GM23338 (cell line): ENCODE results near the gene TOX2. TPM values are rescaled to one million over a fixed set of nuclear protein-coding genes. Genes with fewer than 3 reads are reported as not detected.

Source experiments
- ATAC-seq: fragments of 200-7000 bp; cut with Tn5 transposase; 3 replicates; pipeline ENCODE4 v1.9.1; 2020
- DNase-seq: peaks from one replicate; pipeline ENCODE4 v3.0.0-alpha.2; 2015; ENCODE audit warnings: low spot score
- H2AFZ ChIP-seq: fragments of 200-600 bp; sonication (generic); 2 replicates; pipeline ENCODE4 v1.8.0; 2016; ENCODE audit warnings: antibody characterized with exemption, mild to moderate bottlenecking, moderate library complexity
- H3F3A ChIP-seq: fragments of 200-600 bp; sonication (generic); replicated peaks from 2 replicates; pipeline ENCODE4 v1.8.0; 2017; ENCODE audit warnings: antibody characterized with exemption, mixed run types, low read depth
- H3K27ac ChIP-seq: fragments of 200-600 bp; sonication (generic); 2 replicates; pipeline ENCODE4 v1.6.1; 2016; ENCODE audit warnings: low read depth
- H3K27me3 ChIP-seq: fragments of 200-600 bp; sonication (generic); 2 replicates; pipeline ENCODE4 v1.8.0; 2016; ENCODE audit warnings: mild to moderate bottlenecking, mixed run types, moderate library complexity; ENCODE audit not compliant: insufficient read depth
- H3K36me3 ChIP-seq: fragments of 200-600 bp; sonication (generic); 2 replicates; pipeline ENCODE4 v1.8.0; 2016; ENCODE audit warnings: mild to moderate bottlenecking; ENCODE audit not compliant: insufficient read depth
- H3K4me1 ChIP-seq: fragments of 200-600 bp; sonication (generic); 2 replicates; pipeline ENCODE4 v1.8.0; 2016; ENCODE audit warnings: mild to moderate bottlenecking, moderate library complexity; ENCODE audit not compliant: insufficient read depth
- H3K4me2 ChIP-seq: fragments of 200-600 bp; sonication (generic); 2 replicates; pipeline ENCODE4 v1.7.1; 2017; ENCODE audit warnings: mixed run types
- H3K4me3 ChIP-seq: fragments of 200-600 bp; sonication (generic); 2 replicates; pipeline ENCODE4 v1.6.1; 2016; ENCODE audit warnings: mixed run types
- H3K79me2 ChIP-seq: fragments of 200-600 bp; sonication (generic); replicated peaks from 2 replicates; pipeline ENCODE4 v1.8.0; 2017; ENCODE audit warnings: mild to moderate bottlenecking; ENCODE audit not compliant: insufficient read depth
- H3K9me2 ChIP-seq: fragments of 200-600 bp; sonication (generic); 2 replicates; pipeline ENCODE4 v1.8.0; 2017; ENCODE audit not compliant: insufficient read depth
- H4K20me1 ChIP-seq: fragments of 200-600 bp; sonication (generic); replicated peaks from 2 replicates; pipeline ENCODE4 v1.8.0; 2017; ENCODE audit warnings: mild to moderate bottlenecking; ENCODE audit not compliant: insufficient read depth
- H3K27ac Mint-ChIP-seq: 2 replicates; pipeline ENCODE4 v1.8.0; 2020; ENCODE audit warnings: inconsistent platforms, mild to moderate bottlenecking, moderate library complexity, mixed read lengths
- H3K27me3 Mint-ChIP-seq: 3 replicates; pipeline ENCODE4 v1.8.0; 2022; ENCODE audit warnings: low read depth, mild to moderate bottlenecking, moderate library complexity, mixed read lengths, inconsistent platforms; ENCODE audit not compliant: insufficient read depth, poor library complexity
- H3K36me3 Mint-ChIP-seq: 3 replicates; pipeline ENCODE4 v1.8.0; 2021; ENCODE audit warnings: low read depth, mild to moderate bottlenecking, inconsistent platforms, moderate library complexity, mixed read lengths
- H3K4me1 Mint-ChIP-seq: 3 replicates; pipeline ENCODE4 v1.8.0; 2020; ENCODE audit warnings: mild to moderate bottlenecking, inconsistent platforms, mixed read lengths
- H3K4me3 Mint-ChIP-seq: 3 replicates; pipeline ENCODE4 v1.8.0; 2021; ENCODE audit warnings: moderate library complexity, mild to moderate bottlenecking, inconsistent platforms, mixed read lengths
- H3K9me3 Mint-ChIP-seq: 3 replicates; pipeline ENCODE4 v1.8.0; 2020; ENCODE audit warnings: moderate library complexity, mild to moderate bottlenecking, inconsistent platforms, mixed read lengths
- EZH2 ChIP-seq: fragments of 200-600 bp; sonication (generic); IDR thresholded peaks from one replicate; pipeline ENCODE4 v1.8.0; 2017; ENCODE audit warnings: antibody characterized with exemption, mild to moderate bottlenecking, low read depth; ENCODE audit not compliant: unreplicated experiment
- ZNF114 ChIP-seq: fragments of 250-450 bp; sonication (Bioruptor Pico); IDR thresholded peaks from 2 replicates; pipeline ENCODE4 v1.5.0; 2020; ENCODE audit warnings: mild to moderate bottlenecking, moderate library complexity
- ZNF462 ChIP-seq: fragments of 250-450 bp; sonication (Bioruptor Pico); IDR thresholded peaks from 2 replicates; pipeline ENCODE4 v1.5.0; 2020; ENCODE audit warnings: mild to moderate bottlenecking, moderate library complexity
- polyA plus RNA-seq: library from polyadenylated mRNA; unstranded; fragments of >200 nt; fragmentation: Nextera tagmentation; extraction: Ambion mirVana; gene quantifications from 2 replicates; pipeline ENCODE4 v1.2.1, GENCODE V29; 2016
- total RNA-seq: library from RNA; depleted of rRNA; stranded (reverse); fragments of >200 nt; shearing (Covaris generic); gene quantifications from 2 replicates; pipeline ENCODE4 v1.2.3, GENCODE V29; 2014

The TOX2 gene
- total and polyA plus RNA-seq, 2 experiments from 2014 or later = 1.4 to 1.5 TPM

DNA sequence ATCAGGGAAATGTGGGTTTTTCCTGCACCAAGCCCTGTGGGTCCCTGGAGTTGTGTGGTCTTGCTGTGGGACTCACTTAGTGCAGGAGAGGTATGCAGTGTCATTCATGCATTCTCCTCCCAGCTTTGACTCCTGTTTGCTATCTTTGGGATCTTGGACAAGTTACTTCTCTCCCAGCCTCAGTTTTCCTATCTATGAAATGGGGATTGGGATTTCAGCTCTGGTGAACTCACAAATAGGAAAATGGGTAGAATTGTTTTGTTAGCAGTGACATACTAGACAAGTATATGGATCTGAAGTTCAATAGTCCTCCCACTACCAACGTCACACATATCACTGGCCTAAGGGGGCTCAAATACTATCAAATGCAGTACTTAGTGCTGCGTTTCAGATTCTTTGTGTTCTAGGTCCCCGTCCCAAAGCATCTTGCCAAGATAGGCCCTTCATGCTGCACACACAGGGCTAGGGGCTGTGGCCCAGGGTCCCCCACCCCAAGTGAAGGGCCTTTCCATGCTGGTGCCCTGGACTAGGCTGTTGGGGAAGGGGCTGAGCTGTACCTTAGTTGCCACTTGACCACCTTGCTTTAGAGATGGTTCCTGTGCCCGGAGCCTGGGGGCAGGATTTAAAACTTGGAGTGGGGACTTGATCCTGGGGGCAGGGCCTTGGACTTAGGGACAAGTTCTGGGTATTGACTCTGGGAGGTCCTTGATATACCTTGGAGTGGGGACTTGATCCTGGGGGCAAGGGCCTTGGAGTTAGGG is 98.0 kb downstream of the TOX2 start:
- no peaks in the 10 kb centered on the region for H3K27me3 ChIP-seq
- no peak for TF ChIP-seq ZNF462 (CRISPR knock-in tag)
- no peak for TF ChIP-seq ZNF114 (CRISPR knock-in tag)
- no peak for TF ChIP-seq EZH2
- no peak overlapping the region for H3K4me2 ChIP-seq
- ATAC-seq (no peak), DNase-seq (no peak)
- no peaks in the 10 kb centered on the region for H3K79me2 ChIP-seq
- Mint-ChIP-seq H3K27ac (no peak overlapping the region), H3K9me3 (no peaks in the 10 kb centered on the region), H3K4me1 (no peaks in the 10 kb centered on the region), H3K27me3 (peaks cover 2% of the 10 kb centered on the region), H3K36me3 (no peaks in the 10 kb centered on the region), H3K4me3 (no peak overlapping the region)
- no peak overlapping the region for H3K27ac ChIP-seq
- no peaks in the 10 kb centered on the region for H3K9me2 ChIP-seq
- H3K36me3 ChIP-seq = no peaks in the 10 kb centered on the region
- H4K20me1 ChIP-seq = no peaks in the 10 kb centered on the region
- H3F3A ChIP-seq = no peaks in the 10 kb centered on the region
- H3K4me3 ChIP-seq = no peak overlapping the region
- no peaks in the 10 kb centered on the region for H3K4me1 ChIP-seq
- no peak overlapping the region for H2AFZ ChIP-seq
